ENCODE results near the gene TMEM88.

GRCh38 chr17:7887038-7887481 is 32.2 kb downstream of the TMEM88 start:
- no peak for TF ChIP-seq CTCF (IDR thresholded peaks at IDR 0.05)
- TF ChIP-seq EZH2 (IDR thresholded peaks at IDR 0.05; ENCODE audit: borderline replicate concordance, insufficient read depth, low read depth, low read length, poor library complexity, severe bottlenecking): no peak
